Activated effector memory CD4-positive, alpha-beta T cell treated with anti-CD3 and anti-CD28 coated beads, Interleukin-2, amount 50 U/mL, for 16 hours (primary cell): ENCODE data around the gene PKIG.

Experiments used
- DNase-seq: peaks from one replicate; pipeline ENCODE4 v3.0.0-alpha.2; 2020

The PKIG gene

DNA sequence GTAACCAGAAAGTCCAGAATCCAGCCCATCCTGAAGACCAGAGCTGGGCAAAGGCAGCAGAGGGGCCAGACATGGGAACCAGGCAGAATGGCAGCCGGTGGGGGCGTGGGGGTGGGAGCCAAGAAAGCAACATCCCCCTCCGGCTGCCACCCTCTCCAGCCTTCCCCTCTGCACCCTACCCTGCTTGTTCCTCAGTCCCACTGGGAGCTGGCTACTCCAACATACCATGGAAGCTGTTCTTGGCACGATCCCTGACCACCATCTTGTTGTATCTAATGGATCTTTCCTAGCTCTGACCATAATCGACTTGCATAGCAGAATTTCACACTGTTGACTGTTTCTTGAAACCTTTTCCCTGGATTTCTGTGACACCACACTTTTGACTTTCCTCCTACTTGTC, 38.9 kb downstream of the PKIG start:
- DNase-seq, result no peak

DNA sequence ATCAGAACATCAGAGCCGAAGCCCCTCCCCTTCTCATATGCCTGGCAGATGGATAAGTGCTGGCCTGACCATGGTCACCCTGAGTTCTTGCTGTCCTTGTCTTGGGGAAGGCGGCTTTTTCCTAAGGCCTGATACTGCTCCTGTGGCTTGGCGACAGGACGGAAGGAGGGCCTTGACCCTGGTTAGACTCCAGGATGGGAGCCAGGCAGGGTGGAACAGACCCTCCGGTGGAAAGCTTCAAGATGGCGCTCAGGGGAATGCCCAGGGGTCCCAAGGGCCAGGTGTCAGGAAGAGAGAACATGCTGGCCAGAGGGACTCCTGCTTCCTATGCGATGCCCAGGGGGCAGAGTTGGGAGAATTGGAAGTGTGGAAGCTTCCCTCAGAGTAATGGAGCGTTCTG, 39.6 kb downstream of the PKIG start:
- DNase-seq, result no peak

DNA sequence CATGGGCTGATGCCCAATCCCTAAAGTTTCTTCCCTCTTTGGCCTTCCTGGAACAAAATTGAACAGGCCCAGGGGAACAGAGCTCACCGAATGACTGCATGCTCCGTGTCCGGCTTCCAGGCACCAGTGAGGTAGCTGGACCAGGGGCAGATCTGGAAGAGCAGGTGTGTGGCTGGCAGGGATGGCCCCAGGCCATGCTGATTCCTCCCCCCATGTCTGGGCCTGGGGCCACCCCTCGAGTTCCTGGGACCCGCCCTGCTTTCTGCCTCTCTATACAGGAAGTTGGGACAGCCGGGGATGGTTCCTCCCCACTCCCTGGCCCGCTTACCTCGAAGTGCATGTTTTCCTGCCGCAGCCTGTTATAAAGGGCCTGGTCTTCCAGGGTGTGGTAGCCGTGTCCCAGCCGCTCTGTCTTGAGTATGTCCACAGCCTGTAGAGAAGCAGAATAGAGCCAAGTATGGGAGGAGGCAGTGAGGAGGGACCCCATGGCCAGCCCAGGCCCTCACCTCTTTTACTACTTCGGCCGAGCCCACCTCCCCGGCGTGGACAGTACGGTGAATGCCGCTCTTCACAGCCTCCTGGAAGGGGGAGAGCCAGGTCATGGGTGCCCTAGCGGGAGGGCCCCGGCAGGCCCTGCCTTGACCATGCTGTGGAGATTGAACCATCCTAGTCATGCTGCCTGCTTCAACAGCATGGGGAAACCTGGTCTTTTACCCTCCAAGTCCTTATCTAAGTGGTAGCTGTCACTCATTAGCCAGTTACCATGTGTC, 40.3 kb downstream of the PKIG start:
- DNase-seq, result no peak

DNA sequence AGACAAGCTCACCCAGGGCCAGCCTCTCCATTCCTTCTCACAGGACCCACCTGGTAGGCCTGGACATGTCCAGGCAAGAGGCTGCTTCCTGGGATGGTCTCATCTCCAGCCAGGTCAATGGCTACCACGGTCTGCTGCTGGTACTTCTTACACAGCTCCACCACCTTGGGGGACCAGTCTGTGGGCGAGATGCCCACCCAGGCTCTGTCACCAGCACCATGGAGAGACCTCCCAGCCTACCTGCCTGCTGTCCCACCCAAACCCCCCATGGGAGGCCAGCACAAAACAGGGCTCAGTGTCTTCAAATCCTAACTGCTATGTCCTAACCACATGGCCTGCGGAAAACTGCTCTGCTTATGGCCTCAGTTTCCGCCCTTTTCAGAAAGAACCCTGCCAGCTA, 41.8 kb downstream of the PKIG start:
- no peak for DNase-seq

DNA sequence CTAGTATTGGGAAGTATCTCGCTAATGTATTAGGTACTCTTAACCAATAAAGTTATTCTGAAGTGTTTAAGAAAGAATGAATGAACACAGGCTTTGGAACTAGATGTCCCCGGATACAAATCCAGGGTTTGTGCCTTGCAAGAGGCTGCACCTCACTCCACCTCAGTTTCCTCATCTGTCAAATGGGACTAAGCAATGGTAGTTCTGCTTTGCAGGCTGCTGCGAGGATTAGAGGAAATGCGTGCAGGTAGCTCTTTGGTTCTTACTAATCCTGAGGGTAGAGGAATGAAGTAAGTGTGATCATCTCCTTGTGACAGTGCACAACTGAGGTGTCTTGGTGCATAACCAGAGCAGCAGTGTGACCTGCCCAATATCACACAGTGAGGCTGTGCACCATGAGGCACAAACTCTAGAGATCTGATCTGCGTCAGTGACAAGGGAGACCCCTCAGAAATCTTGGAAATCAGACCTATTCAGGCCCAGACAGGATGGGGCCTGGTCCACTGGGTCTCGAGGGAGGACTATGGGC, 42.4 kb downstream of the PKIG start:
- DNase-seq, result no peak

DNA sequence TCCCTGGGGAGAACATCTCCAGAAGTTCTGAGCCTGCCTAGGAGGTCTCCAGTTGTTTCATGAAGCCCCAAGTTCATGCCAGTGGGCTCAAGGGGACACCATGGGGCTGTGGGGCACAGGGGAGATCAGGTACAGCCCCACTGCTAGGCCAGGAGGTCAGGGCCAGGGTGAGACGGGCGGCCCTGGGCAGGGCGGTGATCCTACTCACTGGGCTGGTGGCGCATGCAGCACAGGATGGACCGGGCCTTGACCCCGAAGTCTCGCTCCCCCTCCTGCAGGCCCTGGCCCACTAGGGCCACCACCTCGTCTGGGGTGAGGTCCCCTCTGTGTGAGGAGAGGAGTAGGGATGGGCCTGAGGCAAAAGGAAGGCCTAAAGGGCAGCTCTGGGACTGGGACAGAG, 43.0 kb downstream of the PKIG start:
- no peak for DNase-seq

DNA sequence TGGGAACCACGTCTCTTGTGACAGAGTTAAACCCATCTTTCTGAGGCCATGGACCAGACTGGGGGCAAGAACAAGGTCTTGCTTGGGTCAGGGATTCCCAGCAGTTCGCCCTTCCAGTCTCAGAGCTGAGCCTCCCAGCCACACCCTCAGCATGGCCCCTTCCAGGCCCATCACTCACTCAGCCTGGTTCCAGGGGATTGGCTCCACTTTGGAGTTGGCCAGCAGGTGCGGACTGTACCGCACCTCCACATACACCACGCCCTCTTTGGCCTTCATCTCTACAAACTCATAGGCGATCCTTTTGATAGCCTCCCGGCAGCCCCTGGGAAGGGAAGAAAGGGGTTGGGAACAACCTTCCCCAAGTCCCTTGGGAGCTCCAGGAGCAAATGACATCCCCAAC, 43.9 kb downstream of the PKIG start:
- DNase-seq, result no peak

DNA sequence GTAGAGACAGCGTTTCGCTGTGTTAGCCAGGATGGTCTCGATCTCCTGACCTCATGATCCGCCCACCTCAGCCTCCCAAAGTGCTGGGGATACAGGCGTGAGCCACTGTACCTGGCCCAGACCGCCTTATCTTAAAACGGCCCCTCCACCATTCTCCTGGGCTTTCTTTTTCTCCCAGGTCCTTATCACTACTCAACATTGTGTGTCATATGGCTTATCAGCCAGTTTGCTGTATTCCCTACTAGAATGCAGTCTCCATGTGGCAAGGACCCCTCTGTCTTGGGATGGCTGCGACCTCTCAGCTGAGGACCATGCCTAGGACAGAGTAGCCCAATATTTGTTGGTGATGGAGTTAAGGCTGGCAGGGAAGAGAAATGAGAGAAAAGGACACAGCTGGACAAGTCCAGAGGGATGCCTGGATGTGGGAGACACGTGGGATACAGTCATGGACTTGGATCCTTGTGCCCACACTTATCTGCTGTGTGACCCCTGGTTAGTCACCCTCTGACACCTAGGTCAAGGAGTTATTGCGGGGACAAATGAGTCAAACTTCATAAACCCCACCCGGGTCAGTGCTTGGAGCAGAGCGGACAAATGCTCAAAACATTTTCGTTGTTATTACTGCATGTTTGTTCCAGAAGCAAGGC, 45.1 kb downstream of the PKIG start:
- DNase-seq, result no peak

DNA sequence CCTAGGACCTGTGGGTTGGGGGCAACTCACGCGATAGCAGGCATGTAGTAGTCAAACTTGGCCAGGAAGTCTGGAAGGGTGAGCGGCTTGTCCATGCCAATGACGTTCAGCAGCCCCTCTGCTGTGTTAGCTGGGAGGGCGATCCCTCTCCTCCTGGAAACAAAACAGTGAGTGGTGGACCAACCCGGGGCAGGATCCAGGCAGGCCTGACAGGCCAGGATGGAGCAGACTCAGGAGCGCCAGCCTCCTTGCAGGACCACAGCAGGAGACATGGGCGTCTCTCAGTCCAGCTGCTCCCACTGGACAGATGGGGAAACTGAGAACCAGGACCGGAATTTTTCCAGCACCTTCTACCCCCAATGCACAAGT, 46.6 kb downstream of the PKIG start:
- no peak for DNase-seq

DNA sequence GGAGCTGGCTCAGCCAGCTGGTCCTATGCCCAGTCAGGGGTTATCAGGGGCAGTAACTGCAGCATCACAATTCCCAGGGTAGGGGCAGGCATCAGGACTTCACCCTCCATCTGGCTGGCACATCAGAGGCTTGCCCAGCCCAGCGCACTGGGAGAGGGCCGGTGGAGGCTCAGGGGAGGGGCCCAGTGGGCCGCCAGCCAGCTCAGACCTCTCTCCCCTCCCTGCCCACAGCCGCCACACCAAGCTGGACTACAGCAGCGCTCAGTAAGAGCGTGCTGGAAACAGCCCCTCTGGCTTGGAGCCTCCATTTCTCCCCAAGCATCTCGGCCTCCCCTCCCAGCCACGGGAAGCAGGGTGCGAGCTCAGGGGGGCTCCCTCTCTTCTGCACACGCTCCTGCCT, 47.2 kb downstream of the PKIG start:
- no peak for DNase-seq

DNA sequence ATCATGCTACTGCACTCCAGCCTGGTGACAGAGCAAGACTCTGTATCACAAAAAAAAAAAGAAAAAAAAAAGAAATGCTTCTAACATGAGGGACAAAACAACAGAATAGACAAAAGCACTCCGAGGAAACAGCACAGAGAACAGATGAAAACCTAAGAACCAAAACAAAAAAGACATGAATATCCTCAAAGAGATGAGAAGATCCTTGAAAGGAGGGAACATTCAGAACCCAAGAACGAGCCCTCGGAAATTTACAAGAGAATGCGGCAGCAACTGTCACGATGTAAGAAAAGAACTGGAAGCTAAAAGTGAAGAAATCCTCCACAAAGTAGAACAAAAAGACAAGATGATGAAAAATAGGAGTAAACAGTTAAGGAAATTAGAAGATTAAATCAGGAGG, 47.9 kb downstream of the PKIG start:
- no peak for DNase-seq

DNA sequence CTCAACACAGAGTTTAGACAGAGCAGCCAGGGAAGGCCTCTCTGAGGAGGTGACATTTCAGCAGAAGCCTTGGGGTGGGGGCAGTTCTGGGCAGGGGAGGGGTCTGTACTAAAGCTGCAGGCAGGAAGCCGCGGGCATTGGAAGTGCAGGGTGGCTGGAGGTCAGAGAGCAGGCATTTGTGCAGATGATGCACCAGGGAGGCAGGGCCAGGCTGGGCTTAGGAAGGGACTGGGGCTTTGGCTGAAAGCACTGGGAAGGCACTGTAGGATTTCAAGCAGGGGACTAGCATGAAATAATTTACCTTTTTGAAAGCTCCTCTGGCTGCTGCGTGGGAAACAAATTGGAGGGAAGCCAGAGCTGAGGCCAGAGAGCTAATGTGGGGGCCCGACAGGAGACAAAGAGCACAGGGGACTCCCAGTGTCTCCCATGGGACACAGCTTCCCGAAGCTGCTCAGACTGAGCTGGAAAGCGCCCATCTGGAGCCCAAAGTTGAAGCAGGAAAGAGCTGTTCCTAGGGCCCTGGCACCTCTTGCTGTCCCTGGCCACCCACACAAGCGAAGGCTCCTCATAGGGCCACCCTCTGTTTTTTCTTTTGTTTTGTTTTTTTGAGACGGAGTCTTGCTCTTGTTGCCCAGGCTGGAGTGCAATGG, 49.8 kb downstream of the PKIG start:
- no peak for DNase-seq

DNA sequence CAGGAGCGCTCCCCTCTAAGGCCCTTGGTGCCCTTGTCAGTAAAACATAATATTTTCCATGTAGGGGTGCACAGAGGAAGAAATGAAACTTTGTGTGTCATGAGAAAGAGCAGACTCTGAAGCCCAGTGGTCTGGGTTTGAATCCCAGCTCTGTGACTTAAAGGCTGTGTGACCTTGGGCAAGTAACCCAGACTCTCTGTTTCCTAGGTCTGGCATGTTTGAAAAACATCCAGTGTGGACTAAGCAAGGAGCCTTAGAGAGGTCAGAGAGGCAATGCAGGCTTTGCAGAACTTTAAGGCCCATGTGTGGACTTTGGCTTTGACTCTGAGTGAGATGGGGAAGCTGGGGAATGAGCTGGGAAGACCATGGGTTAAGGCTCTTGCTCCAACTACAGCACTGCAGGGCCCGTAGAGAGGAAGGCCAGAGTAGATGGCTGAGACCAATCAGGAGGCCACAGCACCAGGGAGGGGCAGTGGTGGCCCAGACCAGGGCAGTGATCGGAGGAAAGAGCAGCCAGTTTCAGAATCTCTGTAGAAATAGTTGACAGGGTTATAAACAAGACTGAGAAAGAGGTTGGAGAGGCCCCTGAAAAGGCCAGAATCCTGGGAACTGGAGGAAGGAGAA, 50.9 kb downstream of the PKIG start:
- DNase-seq, result no peak

DNA sequence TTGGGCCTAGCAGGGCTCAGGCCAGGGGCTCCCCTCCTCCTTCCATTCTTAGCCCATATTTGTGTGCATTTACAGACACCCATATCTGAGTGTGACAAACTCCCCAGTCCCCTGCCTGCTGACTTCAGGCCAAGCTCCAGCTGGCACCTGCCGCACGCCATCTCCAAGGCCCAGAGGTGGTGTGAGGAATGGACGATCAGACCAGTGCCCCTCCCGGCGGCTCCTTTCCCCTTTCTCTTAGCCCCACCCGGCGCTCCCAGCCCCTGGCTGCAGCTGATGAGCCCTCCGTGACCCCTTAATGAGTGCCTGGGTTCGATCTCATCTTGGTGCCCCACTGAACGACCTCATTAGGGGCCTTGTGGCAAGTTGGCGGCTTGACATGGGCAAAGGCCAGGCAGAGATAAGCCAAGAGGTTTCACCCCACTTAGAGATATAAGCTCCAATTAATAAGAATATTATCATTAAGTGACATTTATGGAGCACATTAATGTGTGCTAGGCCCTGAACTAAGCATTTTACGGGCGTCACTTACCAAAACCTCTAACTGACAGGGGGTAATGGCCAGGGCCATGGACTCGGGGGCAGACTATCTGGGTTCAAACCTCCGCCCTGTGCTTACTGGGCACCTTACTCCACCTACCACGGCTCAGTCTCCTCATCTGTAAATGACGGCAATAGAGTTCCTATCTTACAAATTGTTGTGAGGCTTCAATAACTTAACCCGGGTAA, 51.7 kb downstream of the PKIG start:
- DNase-seq, result no peak

DNA sequence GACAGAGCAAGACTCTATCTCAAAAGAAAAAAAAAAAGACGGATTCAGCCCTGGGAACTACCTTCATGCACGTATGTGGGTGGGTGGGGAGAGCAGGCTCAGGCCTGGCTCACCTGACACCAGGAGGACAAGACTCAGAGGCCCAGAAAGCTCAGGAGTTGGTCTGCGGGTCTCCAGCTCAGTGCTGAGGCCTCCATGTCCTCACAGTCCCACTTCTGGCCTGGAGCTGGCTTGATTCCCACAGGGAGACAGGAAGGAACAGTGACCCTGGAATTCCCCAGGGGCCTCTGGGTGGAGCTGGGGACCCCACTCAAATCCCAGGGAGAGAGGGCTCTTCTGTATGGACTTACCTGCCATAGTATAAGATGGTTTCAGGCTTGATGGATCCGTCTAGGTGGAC, 53.5 kb downstream of the PKIG start:
- DNase-seq, result no peak

DNA sequence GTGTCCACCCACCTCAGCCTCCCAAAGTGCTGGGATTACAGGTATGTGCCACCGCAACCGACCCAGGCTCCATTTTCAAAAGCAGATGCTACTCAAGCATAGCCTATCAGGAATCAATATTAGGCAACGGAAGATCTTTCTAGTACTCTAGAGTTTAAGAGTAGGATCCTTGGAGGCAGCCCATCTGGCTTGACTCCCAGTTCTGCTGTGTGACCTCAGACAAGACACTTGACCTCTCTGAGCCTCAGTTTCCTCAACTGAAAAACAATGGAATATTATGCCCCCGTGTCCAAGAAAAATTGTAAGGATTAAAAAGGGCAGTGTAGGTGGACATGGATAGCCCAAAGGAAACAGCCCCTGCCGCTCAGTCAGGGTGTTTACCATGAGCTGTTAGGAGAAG, 54.7 kb downstream of the PKIG start:
- DNase-seq, result no peak

DNA sequence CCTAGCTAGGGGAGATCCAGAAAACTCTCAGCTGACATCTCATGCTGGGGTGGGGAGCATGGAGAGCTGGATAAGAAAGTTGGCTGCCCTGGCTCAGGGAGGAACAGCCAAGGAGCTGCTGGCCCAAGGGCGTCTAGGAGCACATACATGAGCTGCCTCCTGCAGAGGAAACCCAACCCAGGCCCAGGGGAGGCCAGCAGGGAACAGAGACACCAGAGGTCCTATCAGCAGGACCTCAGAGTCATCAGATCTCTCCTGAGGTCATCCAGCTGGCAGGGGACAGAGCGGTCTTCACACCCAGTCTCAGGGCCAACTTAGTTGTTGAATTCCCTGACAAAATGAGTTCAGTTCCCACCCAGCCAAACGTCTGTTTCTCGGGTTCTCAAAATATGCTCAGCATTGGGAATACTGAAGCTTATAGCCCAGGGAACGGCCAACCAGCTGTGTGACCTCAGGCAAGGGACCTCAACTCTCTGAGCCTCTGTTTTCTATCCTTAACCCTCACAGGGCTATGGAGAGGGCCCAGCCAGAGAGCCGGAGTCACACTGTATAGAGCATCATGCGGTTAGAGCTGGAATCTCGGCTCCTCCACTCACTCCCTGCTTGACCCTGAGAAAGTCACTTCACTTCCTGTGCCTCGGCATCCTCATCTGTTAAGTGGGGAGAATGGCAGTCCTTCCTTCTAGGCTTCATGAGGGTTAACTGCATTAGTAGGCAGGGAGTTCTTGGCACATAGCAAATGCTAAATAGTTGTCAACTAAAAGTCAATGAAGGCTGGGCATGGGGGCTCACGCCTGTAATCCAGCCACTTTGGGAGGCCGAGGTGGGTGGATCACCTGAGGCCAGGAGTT, 55.4 kb downstream of the PKIG start:
- no peak for DNase-seq

DNA sequence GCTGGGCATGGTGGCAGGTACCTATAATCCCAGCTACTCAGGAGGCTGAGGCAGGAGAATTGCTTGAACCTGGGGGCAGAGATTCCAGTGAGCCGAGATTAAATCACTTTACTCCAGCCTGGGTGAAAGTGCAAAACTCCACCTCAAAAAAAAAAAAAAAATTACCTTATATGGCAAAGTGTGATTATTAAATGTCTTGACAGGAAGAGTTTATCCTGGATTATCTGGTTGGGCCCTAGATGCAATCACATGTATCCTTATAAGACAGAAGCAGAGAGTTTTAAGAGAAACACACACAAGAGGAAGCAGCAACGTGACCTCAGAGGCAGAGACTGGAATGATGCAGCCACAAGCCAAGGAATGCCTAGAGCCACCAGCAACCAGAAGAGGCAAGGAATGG, 58.1 kb downstream of the PKIG start:
- no peak for DNase-seq

DNA sequence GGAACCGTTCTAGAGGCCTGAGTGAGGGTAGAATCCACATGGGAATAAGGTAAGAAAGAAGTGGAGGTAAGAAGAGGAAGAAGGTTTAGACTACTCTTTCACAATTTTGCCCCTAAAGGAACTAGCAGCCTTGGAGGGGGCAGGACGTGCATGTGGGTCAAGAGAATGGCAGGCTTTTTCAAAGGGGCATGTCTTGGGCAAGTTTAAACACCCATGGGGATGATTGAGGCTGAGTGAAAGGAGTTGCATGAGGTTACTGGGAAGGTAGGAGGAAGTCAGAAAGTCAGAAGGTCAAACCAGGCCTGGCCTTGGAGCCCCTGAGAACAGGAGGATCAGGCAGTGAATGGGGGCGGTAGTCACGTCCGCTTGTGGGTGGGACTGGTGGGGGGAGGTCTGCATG, 58.9 kb downstream of the PKIG start:
- DNase-seq, result no peak

DNA sequence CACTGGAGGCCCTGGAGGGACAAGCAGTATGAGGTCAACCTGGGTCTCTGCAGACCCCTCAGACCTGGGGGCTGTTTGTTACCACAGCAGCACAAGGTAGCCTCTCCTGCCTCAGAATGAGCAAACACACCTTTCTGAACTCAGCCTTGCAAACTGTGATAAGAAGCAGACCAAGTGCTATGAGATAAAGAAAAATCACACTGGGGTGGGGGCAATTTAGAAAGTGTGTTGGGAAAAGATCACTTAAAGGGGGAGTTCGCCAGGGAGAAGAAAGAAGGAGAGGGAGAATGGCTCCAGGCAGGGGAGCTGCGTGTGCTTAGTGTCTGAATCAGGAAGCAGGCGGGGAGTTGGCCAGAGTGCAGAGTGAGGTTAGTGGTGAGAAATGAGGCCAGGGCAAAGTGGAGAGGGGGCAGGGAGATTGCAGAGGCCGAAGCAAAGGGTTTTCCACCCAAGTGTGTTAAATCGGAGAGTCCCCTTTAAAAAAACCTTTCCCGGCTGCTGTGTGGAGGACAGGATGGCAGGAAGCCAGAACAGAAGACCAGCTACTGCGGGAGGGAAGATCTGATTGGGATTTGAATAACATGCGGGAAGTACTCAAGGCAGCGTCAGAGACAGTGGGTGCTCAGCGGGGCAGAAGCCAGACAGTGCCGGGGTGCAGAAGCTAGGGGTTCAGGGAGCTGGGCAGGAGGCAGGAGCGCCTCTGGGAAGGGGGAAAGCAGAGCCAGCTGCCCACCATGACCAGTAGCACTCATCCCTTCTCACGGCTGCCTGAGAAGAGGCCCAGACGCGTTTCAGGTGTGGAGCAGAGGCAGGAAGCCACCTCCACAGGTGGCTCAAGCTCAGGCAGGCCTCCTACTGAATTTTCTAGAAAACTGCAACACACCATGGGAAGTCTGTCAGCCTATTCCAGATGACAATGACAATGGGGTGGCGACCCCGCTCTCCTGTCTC, 60.1 kb downstream of the PKIG start:
- peak; percentile 69 for DNase-seq

DNA sequence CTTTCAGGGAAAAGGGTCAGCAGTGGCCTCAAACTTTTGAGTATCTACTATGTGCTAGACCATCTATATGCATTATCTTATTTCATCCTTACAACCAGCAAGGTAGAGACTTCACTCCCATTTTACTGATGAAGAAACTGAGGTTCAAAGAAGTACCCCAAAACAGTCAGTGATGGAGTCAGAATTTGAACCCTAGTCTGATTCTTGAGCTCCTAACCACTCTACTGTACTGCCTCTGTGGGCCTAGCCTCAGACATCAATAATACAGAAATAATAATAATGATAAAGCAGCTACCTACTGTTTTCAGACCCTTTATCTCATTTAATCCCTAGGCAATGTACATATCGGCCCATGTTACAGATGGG, 60.8 kb downstream of the PKIG start:
- no peak for DNase-seq
